AG04449 (cell line): Measurements from ENCODE around the gene B3GNT7.
"Not testable (repeated sequence)": the region's sequence is repeated elsewhere in the genome, so short reads cannot be mapped to it uniquely, and the experiment has no call there.

ENCODE experiments used
- CTCF ChIA-PET: fragments of 350-600 bp; formaldehyde crosslinking; extraction: SDS; loops from one replicate; lab custom pipeline; 2021; ENCODE audit warnings: antibody characterized with exemption; lab: Yijun Ruan, JAX
- POLR2A ChIA-PET: fragments of 400-600, 350-600 bp; formaldehyde crosslinking; extraction: SDS; loops from one replicate; lab custom pipeline; 2020; ENCODE audit warnings: antibody characterized with exemption, inconsistent platforms; lab: Yijun Ruan, JAX
- DNase-seq: peaks from one replicate; pipeline ENCODE4 v3.0.0-alpha.2; 2010; ENCODE audit warnings: low read depth, low spot score
- H3K4me3 ChIP-seq: 2 replicates; pipeline ENCODE4 v1.5.1; 2011; ENCODE audit warnings: low read depth, mild to moderate bottlenecking, control low read depth, low read length
- TF ChIP-seq, protein P1 (sequence below): IDR thresholded peaks from one replicate; pipeline ENCODE4 v1.5.1; 2011; ENCODE audit warnings: mild to moderate bottlenecking, moderate library complexity, low read length, control low read depth, inconsistent platforms; ENCODE audit not compliant: insufficient read depth; ENCODE audit errors: missing control alignments

The B3GNT7 gene, protein sequence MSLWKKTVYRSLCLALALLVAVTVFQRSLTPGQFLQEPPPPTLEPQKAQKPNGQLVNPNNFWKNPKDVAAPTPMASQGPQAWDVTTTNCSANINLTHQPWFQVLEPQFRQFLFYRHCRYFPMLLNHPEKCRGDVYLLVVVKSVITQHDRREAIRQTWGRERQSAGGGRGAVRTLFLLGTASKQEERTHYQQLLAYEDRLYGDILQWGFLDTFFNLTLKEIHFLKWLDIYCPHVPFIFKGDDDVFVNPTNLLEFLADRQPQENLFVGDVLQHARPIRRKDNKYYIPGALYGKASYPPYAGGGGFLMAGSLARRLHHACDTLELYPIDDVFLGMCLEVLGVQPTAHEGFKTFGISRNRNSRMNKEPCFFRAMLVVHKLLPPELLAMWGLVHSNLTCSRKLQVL

DNA sequence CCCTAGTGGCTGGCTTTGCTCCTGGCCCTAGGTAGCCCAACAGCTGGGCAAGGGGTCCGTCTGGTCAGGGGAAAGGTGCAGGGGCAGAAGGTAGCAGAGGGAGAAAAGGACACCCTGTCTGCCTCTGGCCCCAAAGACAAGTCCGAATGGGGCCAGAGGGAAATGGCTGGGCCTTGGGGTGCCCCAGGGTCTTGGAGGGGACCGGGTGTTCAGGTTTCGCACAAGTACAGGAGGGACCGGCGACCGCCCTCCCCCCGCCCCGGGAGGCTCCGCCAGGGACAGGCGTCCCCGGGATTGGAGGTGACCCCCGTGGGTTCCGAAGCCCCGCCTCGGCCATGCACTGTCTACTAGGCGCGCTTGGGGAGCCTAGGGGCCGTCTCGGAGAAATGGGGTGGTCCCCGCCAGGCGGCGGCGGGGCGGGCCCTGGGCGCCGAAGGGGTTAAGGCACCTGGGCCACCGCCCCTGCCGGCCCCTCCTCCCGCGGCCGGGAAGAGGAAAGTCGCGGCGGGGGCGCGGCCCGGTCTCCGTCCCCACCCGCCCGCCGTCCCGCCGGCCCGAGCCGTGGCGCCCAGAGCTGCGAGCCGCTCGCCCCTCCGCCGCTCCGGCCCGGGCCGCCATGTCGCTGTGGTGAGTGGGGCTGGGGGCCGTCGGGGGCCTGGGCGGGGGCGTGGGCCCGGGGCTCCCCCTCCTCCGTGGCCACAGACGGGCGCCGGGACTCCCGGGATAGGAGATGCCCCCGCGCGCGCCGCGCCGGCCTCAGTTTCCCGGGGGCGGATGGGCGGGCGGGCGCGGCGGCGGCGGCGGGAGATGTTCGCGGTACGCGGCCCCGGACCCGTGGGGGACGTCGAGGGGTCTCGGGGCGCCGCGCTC, at the start of gene B3GNT7:
Gene B3GNT7 (plus strand): TSS at position 523 of the 870 bp plus-strand sequence. CDS start 94 bp downstream, at position 617.
- DNase-seq: no peak
- peak within 1 kb of the TSS; percentile 25 for H3K4me3 ChIP-seq
- ChIA-PET CTCF (interaction anchor here (0.6 to 1.0 kb wide), 3 partner anchors 8 to 11 kb away, joined by 3 to 4 read pairs (median 3); no protein-coding TSS in a partner anchor), POLR2A (no interaction called here)
- TF ChIP-seq, protein P1, sequence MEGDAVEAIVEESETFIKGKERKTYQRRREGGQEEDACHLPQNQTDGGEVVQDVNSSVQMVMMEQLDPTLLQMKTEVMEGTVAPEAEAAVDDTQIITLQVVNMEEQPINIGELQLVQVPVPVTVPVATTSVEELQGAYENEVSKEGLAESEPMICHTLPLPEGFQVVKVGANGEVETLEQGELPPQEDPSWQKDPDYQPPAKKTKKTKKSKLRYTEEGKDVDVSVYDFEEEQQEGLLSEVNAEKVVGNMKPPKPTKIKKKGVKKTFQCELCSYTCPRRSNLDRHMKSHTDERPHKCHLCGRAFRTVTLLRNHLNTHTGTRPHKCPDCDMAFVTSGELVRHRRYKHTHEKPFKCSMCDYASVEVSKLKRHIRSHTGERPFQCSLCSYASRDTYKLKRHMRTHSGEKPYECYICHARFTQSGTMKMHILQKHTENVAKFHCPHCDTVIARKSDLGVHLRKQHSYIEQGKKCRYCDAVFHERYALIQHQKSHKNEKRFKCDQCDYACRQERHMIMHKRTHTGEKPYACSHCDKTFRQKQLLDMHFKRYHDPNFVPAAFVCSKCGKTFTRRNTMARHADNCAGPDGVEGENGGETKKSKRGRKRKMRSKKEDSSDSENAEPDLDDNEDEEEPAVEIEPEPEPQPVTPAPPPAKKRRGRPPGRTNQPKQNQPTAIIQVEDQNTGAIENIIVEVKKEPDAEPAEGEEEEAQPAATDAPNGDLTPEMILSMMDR: no peak

DNA sequence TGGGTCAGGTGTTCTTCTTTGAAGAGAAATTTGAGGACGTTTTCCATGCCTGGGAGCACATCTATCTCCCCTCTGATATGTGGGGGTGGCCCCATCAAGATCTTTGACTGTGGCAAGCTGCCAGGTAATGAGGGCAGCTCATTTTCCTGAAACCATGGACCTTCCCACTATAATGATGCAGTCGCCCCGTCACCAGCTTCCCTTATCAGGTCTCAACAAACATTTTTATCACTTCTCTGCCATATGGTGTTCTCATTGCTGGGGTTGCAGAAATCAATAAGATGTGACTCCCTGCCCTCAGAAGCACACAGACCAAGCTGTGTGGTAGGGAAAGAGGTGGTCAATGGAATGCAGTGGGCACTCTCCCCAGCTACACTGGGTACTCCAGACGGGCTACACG, 48.4 kb upstream of the B3GNT7 start:
- TF ChIP-seq, protein P1: no peak
- ChIA-PET POLR2A (no interaction called here), CTCF (interaction anchor here (1.1 kb wide), 1 partner anchor 50 kb away, joined by 3 read pairs; no protein-coding TSS in a partner anchor)
- DNase-seq: no peak
- no peak overlapping the region for H3K4me3 ChIP-seq

DNA sequence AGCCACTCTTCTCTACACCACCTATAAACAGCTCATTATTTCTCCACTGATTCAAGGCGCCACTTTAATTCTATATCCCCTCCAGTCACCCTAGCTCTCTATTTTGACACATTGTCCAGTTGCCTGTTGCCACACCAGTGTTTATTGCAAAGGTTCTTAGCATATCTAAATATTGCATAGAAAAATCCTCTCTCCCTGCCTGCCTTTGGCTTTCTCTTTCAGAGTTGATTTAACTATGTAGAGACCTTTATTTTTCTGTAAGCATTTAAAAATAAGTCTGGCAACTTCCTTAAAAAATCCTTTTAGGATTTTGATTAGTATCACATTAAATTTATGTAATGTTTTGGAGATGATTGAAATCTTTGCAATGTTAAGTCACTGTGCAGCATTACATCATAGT, 47.9 kb upstream of the B3GNT7 start:
- no peak overlapping the region for H3K4me3 ChIP-seq
- CTCF ChIA-PET: interaction anchor here (1.1 kb wide), 1 partner anchor 51 kb away, joined by 3 read pairs; no protein-coding TSS in a partner anchor
- DNase-seq: no peak
- TF ChIP-seq, protein P1: no peak
- POLR2A ChIA-PET: no interaction called here

DNA sequence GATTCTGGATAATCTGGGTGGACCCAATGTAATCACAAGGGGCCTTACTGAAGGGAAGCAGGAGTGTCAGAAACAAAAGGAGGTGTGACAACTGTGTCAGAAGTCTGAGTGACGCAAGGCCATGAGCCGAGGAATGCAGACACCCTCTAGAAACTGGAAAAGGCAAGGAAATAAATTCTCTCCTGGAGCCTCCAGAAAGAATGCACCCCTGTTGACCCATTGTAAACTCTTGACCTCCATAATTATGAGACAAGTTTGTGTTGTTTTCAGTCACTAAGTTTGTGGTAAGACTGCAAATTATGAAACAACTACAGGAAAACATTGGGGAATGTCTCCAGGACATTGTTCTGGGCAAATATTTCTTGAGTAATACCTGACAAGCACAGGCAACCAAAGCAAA, 47.3 kb upstream of the B3GNT7 start:
- TF ChIP-seq, protein P1: no peak
- ChIA-PET POLR2A (no interaction called here), CTCF (interaction anchor here (1.6 kb wide), 1 partner anchor 121 kb away, joined by 5 read pairs; no protein-coding TSS in a partner anchor)
- H3K4me3 ChIP-seq: no peak overlapping the region
- DNase-seq: no peak

DNA sequence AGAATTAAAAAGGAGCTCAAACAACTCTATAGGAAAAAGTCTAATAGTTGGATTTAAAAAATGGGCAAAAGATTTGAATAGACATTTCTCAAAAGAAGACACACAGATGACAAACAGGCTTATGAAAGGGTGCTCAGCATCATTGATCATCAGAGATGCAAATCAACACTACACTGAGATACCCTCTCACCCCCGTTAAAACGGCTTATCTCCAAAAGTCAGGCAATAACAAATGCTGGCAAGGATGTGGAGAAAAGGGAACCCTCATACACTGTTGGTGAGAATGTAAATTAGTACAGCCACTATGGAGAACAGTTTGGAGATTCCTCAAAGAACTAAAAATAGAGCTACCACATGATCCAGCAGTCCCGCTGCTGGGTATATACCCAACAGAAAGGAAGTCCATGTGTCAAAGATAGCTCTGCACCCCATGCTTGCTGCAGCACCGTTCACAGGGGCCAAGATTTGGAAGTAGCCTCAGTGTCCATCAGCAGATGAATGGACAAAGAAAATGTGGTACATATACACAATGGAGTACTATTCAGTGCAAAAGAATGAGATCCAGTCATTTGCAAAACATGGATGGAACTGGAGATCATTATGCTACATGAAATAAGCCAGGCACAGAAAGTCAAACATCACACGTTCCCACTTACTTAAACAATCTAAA, 46.7 kb upstream of the B3GNT7 start:
- POLR2A ChIA-PET: no interaction called here
- no peak overlapping the region for H3K4me3 ChIP-seq
- CTCF ChIA-PET: interaction anchor here (1.6 kb wide), 1 partner anchor 121 kb away, joined by 5 read pairs; no protein-coding TSS in a partner anchor
- DNase-seq: no peak
- TF ChIP-seq, protein P1: no peak

DNA sequence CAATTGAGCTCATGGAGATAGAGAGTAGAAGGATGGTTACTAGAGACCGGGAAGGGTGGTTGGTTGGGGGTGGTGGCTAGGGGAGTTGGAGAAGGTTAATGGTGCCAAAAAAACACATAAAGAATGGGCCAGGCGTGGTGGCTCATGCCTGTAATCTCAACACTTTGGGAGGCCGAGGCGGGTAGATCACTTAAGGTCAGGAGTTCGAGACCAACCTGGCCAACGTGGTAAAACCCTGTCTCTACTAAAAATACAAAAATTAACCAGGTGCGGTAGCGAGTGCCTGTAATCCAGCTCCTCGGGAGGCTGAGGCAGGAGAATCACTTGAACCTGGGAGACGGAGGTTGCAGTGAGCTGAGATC, 46.2 kb upstream of the B3GNT7 start:
- DNase-seq, POLR2A ChIA-PET, H3K4me3 ChIP-seq: not testable (repeated sequence)
- CTCF ChIA-PET: interaction anchor here (1.6 kb wide), 1 partner anchor 122 kb away, joined by 5 read pairs; no protein-coding TSS in a partner anchor
